D721Med (cell line): ENCODE measurements around the gene AP2B1.

Experiments
- DNase-seq: peaks from one replicate; pipeline ENCODE4 v3.0.0; 2011; ENCODE audit warnings: low spot score; ENCODE audit not compliant: insufficient read length
- FAIRE-seq: peaks from 2 replicates; lab custom pipeline; 2011; peaks lifted over from hg19 to GRCh38; lab: Jason Lieb, UNC
- CTCF ChIP-seq: IDR thresholded peaks from 2 replicates; pipeline ENCODE4 v1.5.1; 2012; ENCODE audit warnings: mild to moderate bottlenecking, control low read depth; ENCODE audit not compliant: insufficient read depth; ENCODE audit errors: missing control alignments

AP2B1 gene

GRCh38 chr17:35725802-35726126, 138.6 kb downstream of the AP2B1 start:
- DNase-seq (no peak), FAIRE-seq (no peak)
- no peak for TF ChIP-seq CTCF

- no peak for TF ChIP-seq CTCF
- FAIRE-seq (no peak), DNase-seq (no peak)
Observed at GRCh38 chr17:35726127-35726952, 139.2 kb downstream of the AP2B1 start.

GRCh38 chr17:35726953-35727460, 139.9 kb downstream of the AP2B1 start:
- no peak for FAIRE-seq
- no peak for DNase-seq
- no peak for TF ChIP-seq CTCF

- DNase-seq (no peak), FAIRE-seq (no peak)
- TF ChIP-seq CTCF, result no peak
Observed at GRCh38 chr17:35727635-35728034, 140.5 kb downstream of the AP2B1 start.

GRCh38 chr17:35728551-35728950, 141.4 kb downstream of the AP2B1 start:
- no peak for DNase-seq
- FAIRE-seq, result no peak
- no peak for TF ChIP-seq CTCF

- no peak for TF ChIP-seq CTCF
- no peak for FAIRE-seq
- no peak for DNase-seq
Observed at GRCh38 chr17:35729405-35729833, 142.3 kb downstream of the AP2B1 start.

- DNase-seq (no peak), FAIRE-seq (no peak)
- no peak for TF ChIP-seq CTCF
Observed at GRCh38 chr17:35730400-35731005, 143.4 kb downstream of the AP2B1 start.
